ENCODE data around the gene SSBP2.
"Not testable (repeated sequence)": the region's sequence is repeated elsewhere in the genome, so short reads cannot be mapped to it uniquely, and the experiment has no call there.

Gene SSBP2

DNA sequence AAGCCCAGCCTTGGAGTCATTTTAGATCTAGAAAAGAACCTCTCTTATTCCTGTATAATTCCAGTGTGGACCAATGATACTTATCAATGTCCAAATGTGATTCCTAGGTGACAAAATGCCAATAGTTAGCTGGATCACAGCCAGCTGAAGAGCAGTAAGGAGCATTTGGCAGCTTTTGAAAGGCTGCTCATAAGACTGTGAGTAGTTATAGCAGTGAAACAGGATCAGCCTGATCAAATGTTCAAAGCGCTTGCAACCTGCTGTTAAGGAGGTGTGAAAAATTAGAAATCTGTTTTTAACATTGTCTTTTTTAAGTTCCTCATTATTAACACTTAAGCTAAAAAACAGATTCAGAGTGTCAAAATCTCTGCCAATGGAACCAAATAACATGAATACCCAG is 85.1 kb downstream of the SSBP2 start:
- no peak for DNase-seq (ENCODE audit: low read depth in 1 of 2, low spot score in 1 of 2)

DNA sequence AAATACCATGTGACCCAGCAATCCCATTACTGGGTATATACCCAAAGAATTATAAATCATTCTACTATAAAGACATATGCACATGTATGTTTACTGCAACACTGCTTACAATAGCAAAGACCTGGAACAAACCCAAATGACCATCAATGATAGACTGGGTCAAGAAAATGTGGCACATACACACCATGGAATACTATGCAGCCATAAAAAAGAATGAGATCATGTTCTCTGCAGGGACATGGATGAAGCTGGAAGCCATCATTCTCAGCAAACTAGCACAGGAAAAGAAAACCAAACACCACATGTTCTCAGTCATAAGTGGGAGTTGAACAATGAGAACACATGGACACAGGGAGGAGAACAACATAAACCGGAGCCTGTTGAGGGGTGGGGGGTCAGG is 90.3 kb downstream of the SSBP2 start:
- not testable (repeated sequence) for DNase-seq (ENCODE audit: low read depth in 1 of 2, low spot score in 1 of 2)

DNA sequence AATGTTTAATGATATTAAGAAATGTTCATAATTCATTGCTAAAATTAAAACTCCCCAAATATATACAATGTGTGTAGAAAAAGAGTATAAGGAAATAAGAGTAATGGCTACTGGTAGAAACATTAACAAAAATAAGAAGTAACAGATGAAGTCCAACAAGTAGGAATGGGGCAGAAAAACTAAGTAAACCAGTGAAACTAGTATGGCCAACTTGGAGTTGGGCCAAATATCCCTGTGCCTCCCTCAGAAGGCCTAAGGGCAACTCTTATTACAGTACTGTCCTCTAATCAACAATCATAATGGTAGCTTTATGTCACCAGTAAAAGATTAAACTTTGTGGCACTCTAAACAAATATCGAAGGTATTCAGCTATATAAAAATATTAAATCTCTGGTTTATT is 93.5 kb downstream of the SSBP2 start:
- DNase-seq (ENCODE audit: low read depth in 1 of 2, low spot score in 1 of 2): no peak

DNA sequence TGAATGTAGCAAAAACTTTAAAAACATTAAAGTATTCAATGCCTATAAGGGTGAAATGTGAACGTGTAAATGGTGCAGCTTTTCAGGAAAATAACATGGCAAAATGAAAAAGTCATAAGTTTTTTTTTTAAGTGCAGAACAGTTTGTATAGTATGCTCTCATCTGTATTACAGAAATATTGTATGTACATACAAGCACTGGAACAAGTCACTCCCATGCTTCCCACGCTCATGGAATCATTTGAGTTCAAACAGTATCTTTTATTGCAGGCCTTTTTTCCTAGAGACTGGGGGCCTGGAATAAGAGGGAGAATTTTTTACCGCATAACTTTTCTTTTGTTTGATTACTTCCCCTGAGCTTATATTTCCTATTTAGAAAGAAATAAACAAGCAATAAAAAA is 94.1 kb downstream of the SSBP2 start:
- no peak for DNase-seq (ENCODE audit: low read depth in 1 of 2, low spot score in 1 of 2)

DNA sequence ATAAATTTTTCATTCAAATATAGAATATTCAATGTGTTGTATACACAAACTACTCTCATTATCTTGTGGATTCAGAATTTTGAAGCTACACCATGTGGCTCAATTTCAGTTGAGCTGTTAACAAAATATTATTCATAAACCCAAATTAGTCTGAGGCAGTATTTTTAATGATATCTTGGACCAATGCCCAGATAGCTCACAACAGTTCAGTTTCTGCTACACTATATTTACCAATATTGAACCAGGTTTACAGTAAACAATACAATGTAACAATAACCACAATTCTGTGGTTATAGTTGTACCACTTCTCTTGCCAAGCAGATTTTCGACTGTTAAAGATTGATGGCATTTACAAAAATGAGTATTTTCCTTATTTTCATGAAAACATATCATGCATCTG is 99.9 kb downstream of the SSBP2 start:
- no peak for DNase-seq (ENCODE audit: low read depth in 1 of 2, low spot score in 1 of 2)

DNA sequence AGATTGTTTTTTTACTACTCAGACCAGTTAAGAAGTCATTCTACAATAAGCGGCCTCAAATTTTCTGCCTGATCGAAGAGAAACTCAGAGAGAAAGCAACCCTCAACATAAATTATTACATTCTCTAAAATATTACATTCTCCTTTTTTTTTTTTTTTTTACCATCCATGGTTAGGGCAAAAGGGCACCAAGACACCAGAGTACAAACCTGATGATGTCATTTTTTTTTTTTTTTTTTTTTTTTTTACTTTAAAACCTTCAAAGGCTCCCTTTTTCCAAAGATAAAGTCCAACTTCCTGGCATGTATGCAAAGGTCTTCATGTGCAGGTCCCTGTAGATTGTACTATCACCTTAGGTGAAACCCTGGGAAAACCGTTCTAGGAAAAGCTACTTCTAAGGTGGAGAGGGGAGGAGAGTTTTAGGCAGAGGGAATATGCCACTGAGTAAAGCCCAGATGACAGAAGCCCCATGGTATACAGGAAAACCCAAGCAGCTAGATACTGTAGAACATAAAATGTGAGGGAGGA is 104.4 kb downstream of the SSBP2 start:
- DNase-seq (ENCODE audit: low read depth in 1 of 2, low spot score in 1 of 2): no peak

DNA sequence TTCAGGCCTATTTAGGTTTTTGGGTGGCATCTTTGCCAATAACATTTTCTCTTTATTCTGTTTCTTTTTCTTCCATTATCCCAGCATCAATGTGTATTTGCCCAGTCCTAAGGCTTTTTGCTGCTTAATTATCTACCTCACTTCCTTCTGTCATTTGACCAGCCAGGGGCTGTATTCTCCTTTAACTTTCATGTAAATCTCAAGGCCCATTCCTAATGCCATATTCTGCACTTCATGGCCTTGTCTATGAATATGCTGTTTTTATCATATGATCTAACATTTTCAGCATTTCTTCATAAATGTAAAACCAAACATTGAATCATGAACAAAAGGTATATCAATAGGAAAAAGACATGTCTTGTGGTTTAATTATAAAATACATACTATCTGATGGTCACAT is 108.7 kb downstream of the SSBP2 start:
- no peak for DNase-seq (ENCODE audit: low read depth in 1 of 2, low spot score in 1 of 2)

DNA sequence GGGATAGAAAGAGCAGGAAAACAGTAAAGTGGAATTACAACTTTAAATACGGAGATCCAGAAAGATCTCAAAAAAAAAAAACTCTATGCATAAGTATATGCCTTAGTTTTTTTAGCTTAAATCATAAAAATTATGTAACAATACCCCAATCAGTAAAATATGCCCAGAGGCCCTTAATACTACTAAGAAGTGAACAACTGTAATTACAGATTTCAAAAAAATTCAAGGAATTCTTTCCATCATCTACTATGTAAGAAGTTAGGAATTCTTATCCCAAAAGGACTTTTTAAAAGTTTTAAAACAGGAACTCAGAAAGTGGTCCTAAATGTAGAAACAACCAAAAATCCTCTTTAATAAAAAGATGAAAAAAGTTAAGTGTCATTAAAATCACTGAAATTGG is 111.3 kb downstream of the SSBP2 start:
- DNase-seq (ENCODE audit: low read depth in 1 of 2, low spot score in 1 of 2): no peak

DNA sequence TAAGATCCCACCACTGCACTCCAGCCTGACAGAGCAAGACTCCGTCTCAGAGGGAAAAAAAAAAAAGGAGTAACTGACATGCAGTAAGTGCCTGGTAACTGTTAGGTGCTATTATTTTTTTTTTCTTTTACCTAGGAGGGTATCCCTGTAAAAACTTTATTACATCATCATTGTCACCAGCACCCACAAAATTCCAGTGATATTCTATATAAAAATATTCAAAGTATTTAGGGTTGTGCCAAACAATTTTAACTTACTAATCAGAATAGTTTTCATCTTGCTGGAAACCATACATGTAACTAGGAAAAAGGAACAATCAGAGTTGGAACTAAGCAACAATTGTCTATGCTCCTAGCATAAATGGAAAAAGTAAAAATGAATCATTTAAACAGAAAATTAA is 112.4 kb downstream of the SSBP2 start:
- DNase-seq (ENCODE audit: low read depth in 1 of 2, low spot score in 1 of 2): no peak

DNA sequence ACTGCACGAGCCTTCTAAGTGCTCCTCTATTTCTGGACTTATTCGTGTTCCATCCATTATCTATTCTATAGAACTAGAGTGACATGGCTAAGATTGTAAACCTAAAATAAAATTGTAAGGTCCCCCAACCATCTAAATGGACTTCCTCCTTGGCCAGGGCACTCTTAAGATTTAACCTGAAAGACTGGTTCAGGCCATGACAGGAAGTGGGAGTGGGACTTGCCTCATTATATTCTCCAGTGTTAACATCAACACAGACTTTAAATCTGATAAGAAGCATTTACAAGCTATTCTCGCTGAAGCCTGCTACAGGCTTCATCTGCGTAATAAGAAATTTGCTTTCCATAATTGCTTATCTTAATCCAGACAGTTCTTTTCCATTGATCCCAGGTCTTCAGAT is 117.0 kb downstream of the SSBP2 start:
- DNase-seq (ENCODE audit: low read depth in 1 of 2, low spot score in 1 of 2): no peak

DNA sequence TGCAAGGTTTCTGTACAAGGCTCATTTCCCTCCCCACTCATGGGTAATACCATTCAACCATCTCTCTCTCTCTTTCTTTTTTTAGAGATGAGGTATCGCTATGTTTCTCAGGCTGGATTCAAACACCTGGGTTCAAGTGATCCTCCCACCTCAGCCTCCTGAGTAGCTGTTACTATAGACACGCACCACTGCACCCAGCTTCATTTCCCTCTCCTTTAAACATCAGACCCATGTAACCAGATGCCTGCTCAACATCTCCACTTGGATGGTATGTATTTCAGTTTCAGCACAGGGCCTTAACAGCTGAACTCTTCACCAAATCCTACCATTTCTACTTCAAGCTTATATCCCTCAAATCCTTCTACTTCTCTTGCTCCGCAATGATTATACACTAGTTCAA is 117.4 kb downstream of the SSBP2 start:
- no peak for DNase-seq (ENCODE audit: low read depth in 1 of 2, low spot score in 1 of 2)

DNA sequence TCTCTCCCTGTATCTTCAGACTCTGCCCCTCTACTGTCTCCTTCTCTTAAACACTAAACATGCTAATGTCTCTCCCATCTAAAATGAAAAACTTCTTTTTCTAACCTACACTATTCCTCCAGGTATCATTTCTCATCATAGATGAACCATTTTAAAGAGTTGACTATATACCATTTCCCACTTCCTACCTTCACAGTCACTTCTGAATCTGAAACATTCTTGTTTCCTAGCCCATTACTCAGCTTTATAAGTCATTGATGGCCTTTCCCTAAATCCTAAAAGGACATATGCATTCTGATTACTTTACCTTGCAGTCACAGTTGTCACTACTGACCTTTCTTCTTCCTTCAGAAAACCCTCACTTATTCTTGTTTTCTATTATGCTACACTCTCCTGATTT is 118.2 kb downstream of the SSBP2 start:
- DNase-seq (ENCODE audit: low read depth in 1 of 2, low spot score in 1 of 2): no peak

DNA sequence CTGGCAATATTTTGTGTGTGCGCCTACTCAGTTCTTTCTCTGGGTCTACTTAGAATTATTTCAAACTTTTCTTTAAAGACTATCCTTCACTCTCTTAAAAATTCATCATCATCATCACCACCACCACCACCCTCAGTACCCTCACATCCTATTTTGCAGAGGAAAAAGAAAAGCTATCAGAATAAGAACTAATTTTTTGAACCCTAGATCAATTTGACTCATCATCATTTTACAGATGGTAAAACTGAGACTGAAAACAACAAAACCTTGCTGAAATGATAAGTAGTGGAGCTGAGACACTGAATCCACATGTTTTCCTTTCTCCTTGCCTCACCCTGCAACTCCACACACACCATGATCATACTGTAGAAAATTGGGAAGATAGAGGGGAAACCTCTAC is 119.3 kb downstream of the SSBP2 start:
- no peak for DNase-seq (ENCODE audit: low read depth in 1 of 2, low spot score in 1 of 2)

DNA sequence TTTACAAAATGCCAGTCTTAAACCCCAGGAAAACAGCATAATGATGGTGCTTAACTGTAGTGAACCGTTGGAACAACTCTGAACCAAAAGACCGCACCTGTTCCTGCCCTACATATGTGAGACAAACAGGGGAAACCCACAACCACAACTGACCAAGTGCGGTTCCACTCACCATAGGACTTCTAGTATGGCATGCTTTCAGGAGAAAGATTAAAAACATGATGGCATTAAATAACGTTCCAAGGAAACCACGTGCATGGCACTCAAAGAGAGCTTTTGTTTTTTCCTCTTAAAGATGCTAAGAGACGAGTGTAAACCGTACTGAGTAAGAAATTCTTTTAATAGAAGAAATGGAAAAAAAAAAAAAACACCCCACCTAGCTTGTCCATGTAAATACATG is 119.8 kb downstream of the SSBP2 start:
- no peak for DNase-seq (ENCODE audit: low read depth in 1 of 2, low spot score in 1 of 2)

DNA sequence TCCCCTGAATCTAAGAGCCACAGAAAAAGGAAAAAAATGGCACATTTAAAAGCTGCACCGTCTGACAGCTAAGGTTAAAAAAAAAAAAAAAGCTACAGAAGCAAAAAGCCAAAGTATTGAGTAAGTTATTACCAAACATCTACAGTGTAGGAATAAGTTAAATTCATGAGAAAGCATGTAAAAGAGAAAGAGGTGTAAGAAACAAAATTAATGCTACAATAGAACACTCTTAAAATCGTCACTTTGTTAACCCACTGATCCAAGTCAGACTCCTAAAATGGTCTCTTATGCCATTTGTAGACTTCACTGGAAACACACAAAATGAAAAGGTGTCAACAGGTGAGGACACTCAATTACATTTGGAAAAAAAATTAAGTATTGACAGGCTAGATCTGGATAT is 120.2 kb downstream of the SSBP2 start:
- no peak for DNase-seq (ENCODE audit: low read depth in 1 of 2, low spot score in 1 of 2)

DNA sequence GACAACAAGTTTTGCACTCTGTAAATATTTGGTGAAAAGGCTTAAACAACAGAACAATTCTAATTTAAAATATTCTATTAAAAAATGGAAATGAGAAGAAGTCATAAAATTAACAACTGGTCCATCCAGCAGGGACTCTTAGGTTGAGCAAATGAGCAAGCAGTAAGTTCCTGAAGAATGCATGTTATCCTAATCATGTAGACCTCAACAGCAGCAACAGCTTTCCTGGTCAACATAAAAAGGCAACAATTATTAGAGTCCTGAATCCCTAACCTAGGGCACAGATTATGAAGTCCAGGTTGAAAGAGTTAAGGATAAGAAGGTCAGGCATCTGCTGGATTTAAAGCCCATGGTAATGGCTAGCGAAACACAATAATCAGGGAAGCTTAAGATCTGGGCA is 120.9 kb downstream of the SSBP2 start:
- DNase-seq (ENCODE audit: low read depth in 1 of 2, low spot score in 1 of 2): no peak

DNA sequence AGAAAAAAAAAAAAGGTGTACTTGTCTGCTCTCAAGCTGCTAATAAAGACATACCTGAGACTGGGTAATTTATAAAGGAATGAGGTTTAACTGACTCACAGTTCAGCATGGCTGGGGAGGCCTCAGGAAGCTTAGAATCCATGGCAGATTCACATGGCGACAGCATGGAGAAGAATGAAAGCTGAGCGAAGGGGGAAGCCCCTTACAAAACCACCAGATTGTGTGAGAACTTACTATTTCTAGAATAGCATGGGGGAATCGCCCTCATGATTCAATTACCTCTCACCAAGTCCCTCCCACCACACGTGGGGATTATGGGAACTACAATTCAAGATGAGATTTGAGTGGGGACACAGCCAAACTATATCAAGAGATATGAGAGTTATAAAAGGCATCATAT is 122.8 kb downstream of the SSBP2 start:
- not testable (repeated sequence) for DNase-seq (ENCODE audit: low read depth in 1 of 2, low spot score in 1 of 2)

DNA sequence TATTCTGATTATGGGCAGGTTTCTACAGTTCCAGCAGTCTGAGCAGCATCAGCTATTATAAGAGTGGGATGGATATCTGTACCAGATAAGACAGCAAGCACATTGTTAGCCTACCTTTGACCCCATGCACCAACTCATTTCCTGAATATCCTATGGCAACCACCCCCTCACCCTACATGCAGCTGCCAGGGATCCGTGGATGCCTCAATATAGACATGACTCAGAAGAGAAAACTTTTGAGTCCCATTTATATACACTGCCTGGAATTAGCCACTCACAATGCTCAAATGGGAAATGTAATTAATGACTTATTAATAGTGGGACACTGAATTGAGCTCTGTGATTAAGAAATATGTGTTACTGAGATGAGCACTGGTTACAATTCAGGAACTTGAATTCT is 124.4 kb downstream of the SSBP2 start:
- no peak for DNase-seq (ENCODE audit: low read depth in 1 of 2, low spot score in 1 of 2)

DNA sequence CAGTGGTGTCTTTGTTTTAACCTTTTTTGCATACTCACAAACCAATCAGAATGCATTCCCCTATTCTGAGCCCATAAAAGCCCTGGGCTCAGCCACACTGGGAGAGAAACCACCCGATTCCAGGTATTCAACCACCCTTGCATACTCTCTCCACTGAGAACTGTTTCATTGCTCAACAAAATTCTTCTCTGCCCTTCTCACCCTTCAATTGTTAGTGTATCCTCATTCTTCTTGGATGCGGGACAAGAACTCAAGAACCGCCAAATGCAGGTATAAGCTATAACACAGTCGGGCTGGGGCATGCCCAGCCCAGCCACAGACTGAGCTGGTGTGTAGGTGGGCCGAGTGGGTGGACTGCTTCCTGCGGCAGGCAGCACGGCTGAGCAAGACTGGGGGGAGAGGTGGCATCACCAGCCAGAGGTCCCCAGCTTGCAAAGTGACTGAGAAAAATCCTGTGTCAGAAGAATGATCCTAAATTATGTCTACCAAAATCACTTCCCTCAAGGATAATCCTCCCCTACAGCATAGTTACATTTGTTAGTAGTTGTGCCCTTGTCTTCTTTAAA is 141.0 kb downstream of the SSBP2 start:
- no peak for DNase-seq (ENCODE audit: low read depth in 1 of 2, low spot score in 1 of 2)

DNA sequence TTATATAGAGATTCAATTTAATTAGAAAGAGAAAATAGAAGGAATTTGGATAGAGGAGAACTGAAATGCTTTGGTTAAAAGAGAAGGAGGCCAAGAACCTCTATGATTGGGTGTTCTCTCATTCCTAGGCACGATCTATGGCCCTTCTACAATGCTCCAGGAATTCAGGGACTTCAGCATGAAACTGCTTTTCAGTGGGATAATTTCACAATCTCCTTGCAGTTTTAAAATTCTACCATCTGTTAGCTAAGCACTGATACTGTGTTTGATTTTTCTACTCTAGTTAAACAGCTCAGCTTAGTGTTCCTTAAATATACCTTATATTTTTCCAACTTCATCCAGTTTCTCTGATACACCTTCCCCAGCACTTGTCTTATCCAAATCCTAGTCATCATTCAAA is 141.9 kb downstream of the SSBP2 start:
- no peak for DNase-seq (ENCODE audit: low read depth in 1 of 2, low spot score in 1 of 2)

DNA sequence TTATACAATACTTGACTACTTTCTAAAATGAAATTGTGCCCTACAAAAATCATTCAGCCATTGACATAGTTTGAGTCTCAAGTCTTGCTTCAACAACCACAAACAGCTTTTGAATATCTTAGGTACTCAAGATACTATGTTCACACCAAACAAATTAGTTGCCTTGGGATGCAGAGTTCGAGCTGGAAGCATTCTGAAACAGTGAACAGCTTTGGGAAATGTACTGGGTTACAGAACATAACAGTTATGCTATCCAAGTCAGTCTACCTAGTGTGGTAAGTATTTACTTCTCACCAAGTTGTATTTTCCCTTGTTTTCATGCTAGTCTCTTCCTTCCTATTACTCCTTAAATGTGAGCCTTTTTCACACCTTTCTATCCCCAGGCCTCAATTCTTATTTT is 143.2 kb downstream of the SSBP2 start:
- no peak for DNase-seq (ENCODE audit: low read depth in 1 of 2, low spot score in 1 of 2)

DNA sequence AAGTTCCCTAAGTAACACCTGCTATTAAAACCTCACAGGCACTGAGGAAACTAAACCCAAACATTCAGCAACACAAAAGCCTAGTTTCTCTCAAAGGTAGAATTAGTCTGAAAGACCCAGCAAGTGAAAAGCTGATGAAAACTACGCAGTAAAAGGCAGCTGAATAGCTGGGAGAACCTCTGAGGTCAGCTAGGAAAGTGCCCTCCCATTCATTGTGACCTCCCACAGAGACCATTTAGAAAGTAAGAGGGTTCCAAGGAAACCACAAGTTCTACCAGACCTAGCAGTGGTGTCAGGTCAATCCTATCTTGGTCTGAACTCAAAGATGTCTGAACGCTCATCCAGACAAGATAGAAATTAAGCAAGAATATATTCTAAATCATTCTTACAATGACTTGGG is 144.7 kb downstream of the SSBP2 start:
- DNase-seq (ENCODE audit: low read depth in 1 of 2, low spot score in 1 of 2): no peak

DNA sequence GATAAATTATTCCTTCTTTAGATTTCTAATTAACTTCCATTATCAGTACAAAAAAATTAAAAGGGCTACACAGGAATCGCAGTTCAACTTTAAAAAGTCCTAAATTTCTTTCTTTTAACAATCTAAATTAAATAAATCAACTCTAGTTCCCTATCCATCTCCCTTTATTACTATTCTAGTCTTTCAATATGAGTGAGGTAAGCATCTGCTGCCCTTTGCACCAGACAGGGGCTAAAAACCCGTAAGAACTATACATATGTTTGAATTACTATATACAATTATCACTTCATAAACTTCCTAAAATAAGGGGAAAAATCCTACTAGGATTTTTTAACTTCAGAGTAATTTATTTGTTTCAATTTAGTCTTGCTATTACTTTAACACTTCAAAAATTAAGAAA is 145.6 kb downstream of the SSBP2 start:
- DNase-seq (ENCODE audit: low read depth in 1 of 2, low spot score in 1 of 2): no peak

DNA sequence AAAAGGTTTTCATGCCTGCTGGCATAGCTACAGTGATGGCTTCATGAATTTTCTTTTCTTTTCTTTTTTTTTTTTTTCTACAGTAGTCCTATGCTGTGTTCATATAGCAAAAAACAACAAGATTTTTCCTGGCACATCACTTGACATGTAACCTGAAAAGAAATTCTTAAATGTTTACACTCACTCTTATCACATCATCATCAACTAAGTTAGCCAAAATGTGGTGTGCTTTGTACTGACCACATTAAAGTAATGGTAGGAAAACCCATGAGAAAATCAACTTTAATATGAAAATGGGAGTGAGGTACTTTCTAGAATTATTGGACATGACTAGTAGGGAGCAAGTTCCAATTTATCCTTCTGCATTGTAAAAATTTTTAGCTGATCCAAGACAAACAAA is 146.7 kb downstream of the SSBP2 start:
- no peak for DNase-seq (ENCODE audit: low read depth in 1 of 2, low spot score in 1 of 2)

Data from activated T-helper 1 cell treated with anti-CD3 and anti-CD28 coated beads, Interleukin-2, amount 50 U/mL, for 16 hours (primary cell).